HEK293 (cell line): ENCODE results near the gene CYB5RL.

Source experiments
- CTCF ChIA-PET: fragments of 350-600 bp; formaldehyde crosslinking; extraction: SDS; loops from one replicate; lab custom pipeline; 2021; ENCODE audit warnings: antibody characterized with exemption; lab: Yijun Ruan, JAX
- POLR2A ChIA-PET: fragments of 300-600 bp; formaldehyde crosslinking; extraction: SDS; loops from one replicate; lab custom pipeline; 2020; ENCODE audit warnings: antibody characterized with exemption, inconsistent platforms; lab: Yijun Ruan, JAX
- H3K27ac ChIP-seq: fragments of 200-500 bp; sonication (Bioruptor generic); 2 replicates; pipeline ENCODE4 v1.5.1; 2014; ENCODE audit warnings: low read depth, low read length, control low read depth, inconsistent platforms; ENCODE audit errors: extremely low read depth
- H3K36me3 ChIP-seq, 2 experiments: fragments of 200-500 bp in 1 of 2; sonication (Bioruptor generic) in 1 of 2; 1 replicate in 1 of 2; 2 replicates in 1 of 2; pipeline ENCODE4 v1.5.1; 2014 to 2017; ENCODE audit warnings: inconsistent platforms in 2 of 2, low read length in 2 of 2; ENCODE audit not compliant: control insufficient read depth in 2 of 2, insufficient read depth in 1 of 2
- H3K4me1 ChIP-seq: fragments of 200-500 bp; sonication (Bioruptor generic); 2 replicates; pipeline ENCODE4 v1.5.1; 2014; ENCODE audit warnings: mild to moderate bottlenecking, low read length, inconsistent platforms; ENCODE audit not compliant: control insufficient read depth, insufficient read depth
- H3K4me3 ChIP-seq: 2 replicates; pipeline ENCODE4 v1.5.1; 2011; ENCODE audit warnings: low read depth, mild to moderate bottlenecking, control low read depth, low read length, moderate library complexity
- H3K9me3 ChIP-seq: fragments of 200-500 bp; sonication (Bioruptor generic); 2 replicates; pipeline ENCODE4 v1.5.1; 2014; ENCODE audit warnings: low read depth, low read length, inconsistent platforms; ENCODE audit not compliant: control insufficient read depth, insufficient read depth
- FEZF1 ChIP-seq: fragments of 450-650 bp; formaldehyde crosslinking; IDR thresholded peaks from 2 replicates; pipeline ENCODE4 v1.5.1; 2016; ENCODE audit warnings: missing biosample characterization, missing genetic modification characterization
- GLIS1 ChIP-seq: fragments of 450-650 bp; formaldehyde crosslinking; IDR thresholded peaks from 2 replicates; pipeline ENCODE4 v1.5.1; 2016; ENCODE audit warnings: missing biosample characterization, missing genetic modification characterization
- KLF1 ChIP-seq: fragments of 450-650 bp; formaldehyde crosslinking; IDR thresholded peaks from 2 replicates; pipeline ENCODE4 v1.5.1; 2016; ENCODE audit warnings: missing biosample characterization, missing genetic modification characterization
- MYNN ChIP-seq: fragments of 450-650 bp; formaldehyde crosslinking; IDR thresholded peaks from 2 replicates; pipeline ENCODE4 v1.5.1; 2016; ENCODE audit warnings: missing biosample characterization, missing genetic modification characterization, borderline replicate concordance
- RBAK ChIP-seq: fragments of 450-650 bp; formaldehyde crosslinking; IDR thresholded peaks from 2 replicates; pipeline ENCODE4 v1.5.1; 2016; ENCODE audit warnings: missing biosample characterization, missing genetic modification characterization
- ZBTB17 ChIP-seq: fragments of 450-650 bp; formaldehyde crosslinking; IDR thresholded peaks from 2 replicates; pipeline ENCODE4 v1.5.1; 2016; ENCODE audit warnings: missing biosample characterization, missing genetic modification characterization
- ZBTB8A ChIP-seq: fragments of 450-650 bp; formaldehyde crosslinking; IDR thresholded peaks from 2 replicates; pipeline ENCODE4 v1.5.1; 2016; ENCODE audit warnings: missing biosample characterization, missing genetic modification characterization
- ZIC2 ChIP-seq: fragments of 450-650 bp; formaldehyde crosslinking; IDR thresholded peaks from 2 replicates; pipeline ENCODE4 v1.5.1; 2016; ENCODE audit warnings: missing biosample characterization, missing genetic modification characterization
- ZNF132 ChIP-seq: fragments of 450-650 bp; formaldehyde crosslinking; IDR thresholded peaks from 2 replicates; pipeline ENCODE4 v1.5.1; 2017; ENCODE audit warnings: missing biosample characterization, missing genetic modification characterization, borderline replicate concordance
- ZNF138 ChIP-seq: fragments of 450-650 bp; formaldehyde crosslinking; IDR thresholded peaks from 2 replicates; pipeline ENCODE4 v1.5.1; 2016; ENCODE audit warnings: missing biosample characterization, missing genetic modification characterization, borderline replicate concordance
- ZNF155 ChIP-seq: fragments of 450-650 bp; formaldehyde crosslinking; IDR thresholded peaks from 2 replicates; pipeline ENCODE4 v1.5.1; 2016; ENCODE audit warnings: missing biosample characterization, missing genetic modification characterization
- ZNF174 ChIP-seq: fragments of 450-650 bp; formaldehyde crosslinking; IDR thresholded peaks from 2 replicates; pipeline ENCODE4 v1.5.0; 2017; ENCODE audit warnings: missing biosample characterization, mild to moderate bottlenecking, missing genetic modification characterization
- ZNF335 ChIP-seq: fragments of 450-650 bp; formaldehyde crosslinking; conservative IDR thresholded peaks from 2 replicates; pipeline ENCODE4 v1.5.1; 2016; ENCODE audit warnings: missing biosample characterization, missing genetic modification characterization
- ZNF529 ChIP-seq: fragments of 450-650 bp; formaldehyde crosslinking; IDR thresholded peaks from 2 replicates; pipeline ENCODE4 v1.5.1; 2017; ENCODE audit warnings: missing genetic modification characterization, missing biosample characterization; ENCODE audit not compliant: insufficient replicate concordance
- ZNF600 ChIP-seq: fragments of 450-650 bp; formaldehyde crosslinking; IDR thresholded peaks from 2 replicates; pipeline ENCODE4 v1.5.1; 2016; ENCODE audit warnings: missing biosample characterization, missing genetic modification characterization
- ZNF792 ChIP-seq: fragments of 450-650 bp; formaldehyde crosslinking; IDR thresholded peaks from 2 replicates; pipeline ENCODE4 v1.5.1; 2016; ENCODE audit warnings: missing biosample characterization, missing genetic modification characterization
- TF ChIP-seq, protein P1 (sequence below): fragments of 450-650 bp; formaldehyde crosslinking; IDR thresholded peaks from 2 replicates; pipeline ENCODE4; 2016; ENCODE audit warnings: missing biosample characterization, missing genetic modification characterization
- TF ChIP-seq, protein P2 (sequence below): fragments of 450-650 bp; formaldehyde crosslinking; IDR thresholded peaks from 2 replicates; pipeline ENCODE4 v1.5.1; 2017; ENCODE audit warnings: missing biosample characterization, mild to moderate bottlenecking, missing genetic modification characterization, moderate library complexity
- TF ChIP-seq, protein P3 (sequence below): fragments of 450-650 bp; formaldehyde crosslinking; IDR thresholded peaks from 2 replicates; pipeline ENCODE4 v1.5.1; 2016; ENCODE audit warnings: missing biosample characterization, missing genetic modification characterization
- TF ChIP-seq, protein P4 (sequence below): fragments of 450-650 bp; formaldehyde crosslinking; IDR thresholded peaks from 2 replicates; pipeline ENCODE4 v1.5.1; 2016; ENCODE audit warnings: missing biosample characterization, missing genetic modification characterization

Gene CYB5RL

DNA sequence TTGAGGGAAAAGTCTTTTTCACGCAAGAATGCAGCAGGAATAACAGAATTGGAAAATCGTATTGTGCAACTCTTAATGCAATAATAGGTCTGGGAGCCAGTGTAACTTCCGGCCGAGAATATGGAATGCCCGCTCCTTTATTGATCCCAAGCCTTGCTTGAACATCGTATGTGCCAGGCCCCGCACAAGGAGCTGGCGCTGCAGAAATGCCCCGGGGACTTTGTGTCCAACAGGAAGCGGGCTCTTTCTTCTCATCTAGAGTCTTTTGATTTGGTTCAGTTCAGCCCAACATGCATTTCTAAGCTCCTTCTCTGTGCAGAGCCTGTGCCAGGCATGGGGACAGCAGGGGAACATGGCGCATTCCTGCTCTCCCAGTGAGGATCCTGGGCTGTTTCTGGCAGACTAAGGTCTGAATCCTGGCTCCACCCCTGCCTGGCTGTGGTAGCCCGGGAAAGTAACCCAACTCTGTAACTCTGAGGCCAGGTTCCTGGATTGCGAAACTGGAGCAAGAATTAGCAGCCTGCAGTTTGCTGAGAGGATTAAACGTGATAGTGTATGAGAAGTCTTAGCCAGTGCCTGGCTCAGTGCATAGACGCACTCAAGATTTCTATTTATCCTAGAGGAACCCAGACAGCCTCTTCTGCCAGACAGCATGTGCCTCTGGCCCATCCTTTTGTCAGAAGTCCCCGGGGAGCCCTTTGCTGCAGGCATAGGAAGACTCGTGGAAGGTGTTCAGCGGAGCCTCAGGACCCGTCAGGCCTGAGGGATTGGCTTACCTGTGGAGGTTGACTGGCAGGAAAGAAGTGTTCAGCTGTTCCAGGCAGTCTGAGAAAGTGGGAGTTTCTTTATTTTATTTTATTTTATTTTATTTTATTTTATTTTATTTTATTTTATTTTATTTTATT lies 46.0 kb downstream of the CYB5RL start:
- ChIA-PET CTCF (interaction anchor here (0.6 kb wide), 1 partner anchor 272 kb away, joined by 4 read pairs; no protein-coding TSS in a partner anchor), POLR2A (no interaction called here)

DNA sequence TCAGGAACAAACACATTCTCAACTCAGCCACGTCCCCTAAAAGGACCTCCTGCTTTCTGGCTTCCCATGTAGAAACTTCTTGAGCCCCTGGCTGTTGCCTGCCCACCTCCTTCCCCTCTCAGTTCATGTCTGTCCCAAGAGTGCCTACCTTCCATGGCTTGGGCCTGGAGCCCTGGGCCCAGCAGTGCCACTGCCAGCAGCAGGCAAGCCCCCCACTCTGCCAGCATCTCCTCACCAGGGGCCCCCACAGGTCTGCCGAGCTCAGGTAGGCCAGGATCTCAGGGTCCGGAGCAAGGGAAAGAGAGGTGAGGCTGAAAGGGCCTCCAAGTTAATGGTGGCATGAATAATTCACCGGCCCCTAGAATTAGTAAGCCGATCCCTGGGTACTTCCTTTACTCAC lies 47.1 kb downstream of the CYB5RL start, which contains the start of gene CDCP2:
Gene CDCP2, minus strand, starts transcription at position 305 of the 400 bp plus-strand sequence. Its CDS starts 78 bp downstream, at position 227.
- ChIA-PET POLR2A (no interaction called here), CTCF (interaction anchor here (0.6 kb wide), 1 partner anchor 28 kb away, joined by 3 read pairs; no protein-coding TSS in a partner anchor)
- Histone ChIP-seq H3K4me1 (no peaks in the 10 kb centered on the region), H3K4me3 (no peak within 1 kb of the TSS), H3K9me3 (no peaks in the 10 kb centered on the region)
- TF ChIP-seq ZNF132 (no peak), ZNF600 (tag by site-specific recombination) (no peak), ZNF529 (no peak), RBAK (tag by site-specific recombination) (no peak), ZBTB8A (tag by site-specific recombination) (no peak), ZNF138 (no peak), FEZF1 (tag by site-specific recombination) (no peak), ZNF174 (tag by site-specific recombination) (no peak), KLF1 (tag by site-specific recombination) (no peak), MYNN (tag by site-specific recombination) (no peak)
- TF ChIP-seq, protein P1, sequence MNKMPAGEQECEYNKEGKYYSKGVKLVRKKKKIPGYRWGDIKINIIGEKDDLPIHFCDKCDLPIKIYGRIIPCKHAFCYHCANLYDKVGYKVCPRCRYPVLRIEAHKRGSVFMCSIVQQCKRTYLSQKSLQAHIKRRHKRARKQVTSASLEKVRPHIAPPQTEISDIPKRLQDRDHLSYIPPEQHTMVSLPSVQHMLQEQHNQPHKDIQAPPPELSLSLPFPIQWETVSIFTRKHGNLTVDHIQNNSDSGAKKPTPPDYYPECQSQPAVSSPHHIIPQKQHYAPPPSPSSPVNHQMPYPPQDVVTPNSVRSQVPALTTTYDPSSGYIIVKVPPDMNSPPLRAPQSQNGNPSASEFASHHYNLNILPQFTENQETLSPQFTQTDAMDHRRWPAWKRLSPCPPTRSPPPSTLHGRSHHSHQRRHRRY (tag by site-specific recombination) = no peak
- TF ChIP-seq, all 188 proteins: peak for 0
- no peak within 1 kb of the TSS for H3K27ac ChIP-seq
- no peaks in the 10 kb centered on the region for H3K36me3 ChIP-seq

More for the DNA sequence above, 46.0 kb downstream of the CYB5RL start:
- H3K27ac ChIP-seq = no peak overlapping the region
- TF ChIP-seq ZNF792 (tag by site-specific recombination) = peak; percentile 67; the same call in 1 of the 2 replicates
- TF ChIP-seq, protein P2, sequence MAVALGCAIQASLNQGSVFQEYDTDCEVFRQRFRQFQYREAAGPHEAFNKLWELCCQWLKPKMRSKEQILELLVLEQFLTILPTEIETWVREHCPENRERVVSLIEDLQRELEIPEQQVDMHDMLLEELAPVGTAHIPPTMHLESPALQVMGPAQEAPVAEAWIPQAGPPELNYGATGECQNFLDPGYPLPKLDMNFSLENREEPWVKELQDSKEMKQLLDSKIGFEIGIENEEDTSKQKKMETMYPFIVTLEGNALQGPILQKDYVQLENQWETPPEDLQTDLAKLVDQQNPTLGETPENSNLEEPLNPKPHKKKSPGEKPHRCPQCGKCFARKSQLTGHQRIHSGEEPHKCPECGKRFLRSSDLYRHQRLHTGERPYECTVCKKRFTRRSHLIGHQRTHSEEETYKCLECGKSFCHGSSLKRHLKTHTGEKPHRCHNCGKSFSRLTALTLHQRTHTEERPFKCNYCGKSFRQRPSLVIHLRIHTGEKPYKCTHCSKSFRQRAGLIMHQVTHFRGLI (tag by site-specific recombination) = peak; percentile 61; the same call in 1 of the 2 replicates
- TF ChIP-seq ZIC2 (tag by site-specific recombination) = peak; percentile 21; the same call in 1 of the 2 replicates
- no peak for TF ChIP-seq ZNF155
- TF ChIP-seq ZBTB17 (tag by site-specific recombination) = peak; percentile 50; the same call in 1 of the 2 replicates
- TF ChIP-seq, protein P3, sequence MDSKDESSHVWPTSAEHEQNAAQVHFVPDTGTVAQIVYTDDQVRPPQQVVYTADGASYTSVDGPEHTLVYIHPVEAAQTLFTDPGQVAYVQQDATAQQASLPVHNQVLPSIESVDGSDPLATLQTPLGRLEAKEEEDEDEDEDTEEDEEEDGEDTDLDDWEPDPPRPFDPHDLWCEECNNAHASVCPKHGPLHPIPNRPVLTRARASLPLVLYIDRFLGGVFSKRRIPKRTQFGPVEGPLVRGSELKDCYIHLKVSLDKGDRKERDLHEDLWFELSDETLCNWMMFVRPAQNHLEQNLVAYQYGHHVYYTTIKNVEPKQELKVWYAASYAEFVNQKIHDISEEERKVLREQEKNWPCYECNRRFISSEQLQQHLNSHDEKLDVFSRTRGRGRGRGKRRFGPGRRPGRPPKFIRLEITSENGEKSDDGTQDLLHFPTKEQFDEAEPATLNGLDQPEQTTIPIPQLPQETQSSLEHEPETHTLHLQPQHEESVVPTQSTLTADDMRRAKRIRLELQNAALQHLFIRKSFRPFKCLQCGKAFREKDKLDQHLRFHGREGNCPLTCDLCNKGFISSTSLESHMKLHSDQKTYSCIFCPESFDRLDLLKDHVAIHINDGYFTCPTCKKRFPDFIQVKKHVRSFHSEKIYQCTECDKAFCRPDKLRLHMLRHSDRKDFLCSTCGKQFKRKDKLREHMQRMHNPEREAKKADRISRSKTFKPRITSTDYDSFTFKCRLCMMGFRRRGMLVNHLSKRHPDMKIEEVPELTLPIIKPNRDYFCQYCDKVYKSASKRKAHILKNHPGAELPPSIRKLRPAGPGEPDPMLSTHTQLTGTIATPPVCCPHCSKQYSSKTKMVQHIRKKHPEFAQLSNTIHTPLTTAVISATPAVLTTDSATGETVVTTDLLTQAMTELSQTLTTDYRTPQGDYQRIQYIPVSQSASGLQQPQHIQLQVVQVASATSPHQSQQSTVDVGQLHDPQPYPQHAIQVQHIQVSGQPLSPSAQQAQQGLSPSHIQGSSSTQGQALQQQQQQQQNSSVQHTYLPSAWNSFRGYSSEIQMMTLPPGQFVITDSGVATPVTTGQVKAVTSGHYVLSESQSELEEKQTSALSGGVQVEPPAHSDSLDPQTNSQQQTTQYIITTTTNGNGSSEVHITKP = peak; percentile 30; the same call in 1 of the 2 replicates
- peak; percentile 44; the same call in 1 of the 2 replicates for TF ChIP-seq GLIS1 (tag by site-specific recombination)
- TF ChIP-seq, protein P4, sequence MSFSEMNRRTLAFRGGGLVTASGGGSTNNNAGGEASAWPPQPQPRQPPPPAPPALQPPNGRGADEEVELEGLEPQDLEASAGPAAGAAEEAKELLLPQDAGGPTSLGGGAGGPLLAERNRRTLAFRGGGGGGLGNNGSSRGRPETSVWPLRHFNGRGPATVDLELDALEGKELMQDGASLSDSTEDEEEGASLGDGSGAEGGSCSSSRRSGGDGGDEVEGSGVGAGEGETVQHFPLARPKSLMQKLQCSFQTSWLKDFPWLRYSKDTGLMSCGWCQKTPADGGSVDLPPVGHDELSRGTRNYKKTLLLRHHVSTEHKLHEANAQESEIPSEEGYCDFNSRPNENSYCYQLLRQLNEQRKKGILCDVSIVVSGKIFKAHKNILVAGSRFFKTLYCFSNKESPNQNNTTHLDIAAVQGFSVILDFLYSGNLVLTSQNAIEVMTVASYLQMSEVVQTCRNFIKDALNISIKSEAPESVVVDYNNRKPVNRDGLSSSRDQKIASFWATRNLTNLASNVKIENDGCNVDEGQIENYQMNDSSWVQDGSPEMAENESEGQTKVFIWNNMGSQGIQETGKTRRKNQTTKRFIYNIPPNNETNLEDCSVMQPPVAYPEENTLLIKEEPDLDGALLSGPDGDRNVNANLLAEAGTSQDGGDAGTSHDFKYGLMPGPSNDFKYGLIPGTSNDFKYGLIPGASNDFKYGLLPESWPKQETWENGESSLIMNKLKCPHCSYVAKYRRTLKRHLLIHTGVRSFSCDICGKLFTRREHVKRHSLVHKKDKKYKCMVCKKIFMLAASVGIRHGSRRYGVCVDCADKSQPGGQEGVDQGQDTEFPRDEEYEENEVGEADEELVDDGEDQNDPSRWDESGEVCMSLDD (tag by site-specific recombination) = no peak
- peak; percentile 46 for TF ChIP-seq ZNF335
- no peaks in the 10 kb centered on the region for H3K4me1 ChIP-seq
- H3K9me3 ChIP-seq = no peaks in the 10 kb centered on the region
- H3K4me3 ChIP-seq = no peak overlapping the region
- H3K36me3 ChIP-seq = no peaks in the 10 kb centered on the region
